Measurements from ENCODE around the gene FAIM2.

Gene FAIM2

DNA sequence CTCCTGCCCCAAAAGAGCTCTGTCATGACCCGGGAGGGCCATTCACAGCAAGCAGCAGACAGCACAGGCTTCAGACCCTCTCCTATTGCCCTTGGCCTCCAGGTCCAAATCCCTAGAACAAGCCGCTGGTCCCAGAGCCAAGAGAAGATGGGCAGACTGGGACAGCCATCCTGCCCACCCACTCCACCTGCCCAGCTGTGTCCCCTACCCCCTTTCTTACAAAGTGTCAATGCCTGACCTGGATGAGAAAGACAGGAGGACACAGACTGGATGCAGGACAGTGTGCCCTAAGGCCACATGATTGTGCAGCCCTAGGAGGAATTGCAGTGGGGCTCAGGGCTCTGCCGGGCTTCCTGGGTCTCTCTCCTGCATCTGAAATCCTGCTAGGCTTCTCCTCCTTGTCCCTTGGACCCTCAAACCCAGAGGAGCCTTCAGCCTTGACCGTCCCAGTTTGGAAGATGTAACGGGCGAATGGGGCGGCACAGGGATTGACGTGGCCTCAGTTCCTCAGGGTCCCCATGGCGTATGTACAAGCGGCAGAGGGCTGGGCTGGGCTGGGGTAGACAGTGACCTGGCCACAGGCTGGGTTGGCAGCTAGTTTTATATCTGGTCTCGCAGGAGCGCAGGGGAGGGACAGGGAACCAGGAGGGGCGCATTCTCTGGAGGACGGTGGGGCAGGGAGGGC lies 33.7 kb downstream of the FAIM2 start:
- no peak for TF ChIP-seq ZFX (IDR thresholded peaks at IDR 0.05; ENCODE audit: borderline replicate concordance)
- TF ChIP-seq, protein P1, sequence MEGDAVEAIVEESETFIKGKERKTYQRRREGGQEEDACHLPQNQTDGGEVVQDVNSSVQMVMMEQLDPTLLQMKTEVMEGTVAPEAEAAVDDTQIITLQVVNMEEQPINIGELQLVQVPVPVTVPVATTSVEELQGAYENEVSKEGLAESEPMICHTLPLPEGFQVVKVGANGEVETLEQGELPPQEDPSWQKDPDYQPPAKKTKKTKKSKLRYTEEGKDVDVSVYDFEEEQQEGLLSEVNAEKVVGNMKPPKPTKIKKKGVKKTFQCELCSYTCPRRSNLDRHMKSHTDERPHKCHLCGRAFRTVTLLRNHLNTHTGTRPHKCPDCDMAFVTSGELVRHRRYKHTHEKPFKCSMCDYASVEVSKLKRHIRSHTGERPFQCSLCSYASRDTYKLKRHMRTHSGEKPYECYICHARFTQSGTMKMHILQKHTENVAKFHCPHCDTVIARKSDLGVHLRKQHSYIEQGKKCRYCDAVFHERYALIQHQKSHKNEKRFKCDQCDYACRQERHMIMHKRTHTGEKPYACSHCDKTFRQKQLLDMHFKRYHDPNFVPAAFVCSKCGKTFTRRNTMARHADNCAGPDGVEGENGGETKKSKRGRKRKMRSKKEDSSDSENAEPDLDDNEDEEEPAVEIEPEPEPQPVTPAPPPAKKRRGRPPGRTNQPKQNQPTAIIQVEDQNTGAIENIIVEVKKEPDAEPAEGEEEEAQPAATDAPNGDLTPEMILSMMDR (IDR thresholded peaks at IDR 0.05): no peak
- no peak overlapping the region for H3K27ac ChIP-seq

DNA sequence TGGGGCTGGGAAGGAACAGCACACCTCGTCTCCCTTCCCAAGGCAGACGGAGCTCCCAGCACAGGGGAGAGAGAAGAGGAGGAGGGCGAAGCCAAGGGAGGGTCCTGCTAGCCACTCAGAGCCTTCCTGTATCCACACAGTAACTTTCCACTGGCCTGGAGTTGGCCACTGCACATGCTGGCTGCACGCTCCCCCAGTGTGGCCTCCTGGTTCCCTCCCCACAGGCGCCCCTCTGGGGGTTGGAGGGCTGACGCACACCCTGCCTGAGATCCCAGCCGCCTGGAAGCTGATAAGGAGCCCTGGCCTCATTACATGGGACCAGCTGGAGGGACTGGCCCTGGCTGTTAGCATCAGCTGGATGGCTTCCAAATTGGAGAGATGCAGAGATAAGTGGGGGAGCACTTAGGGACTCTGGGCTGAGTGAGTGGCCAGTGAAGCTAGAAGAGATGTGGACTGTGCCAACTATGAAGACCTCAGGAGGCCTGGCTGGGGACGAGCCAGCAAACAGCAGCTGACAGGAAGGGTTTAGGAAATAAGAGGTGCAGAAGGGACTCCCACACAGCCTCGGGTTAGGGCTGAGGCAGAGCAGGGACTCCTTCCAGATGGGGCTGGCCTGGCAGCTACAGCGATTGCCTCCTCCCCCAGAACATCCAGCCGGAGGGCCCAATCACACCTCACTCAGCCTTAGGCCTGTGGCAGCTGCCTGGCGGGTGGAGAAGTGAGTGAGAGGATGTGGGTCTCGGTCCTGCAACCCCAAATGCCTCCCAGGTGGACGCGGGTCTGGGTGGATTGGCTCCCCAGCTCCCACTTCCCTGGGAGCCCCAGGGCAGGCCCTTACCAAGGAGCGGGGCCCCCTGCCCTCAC lies 34.5 kb downstream of the FAIM2 start:
- H3K27ac ChIP-seq: no peak overlapping the region

DNA sequence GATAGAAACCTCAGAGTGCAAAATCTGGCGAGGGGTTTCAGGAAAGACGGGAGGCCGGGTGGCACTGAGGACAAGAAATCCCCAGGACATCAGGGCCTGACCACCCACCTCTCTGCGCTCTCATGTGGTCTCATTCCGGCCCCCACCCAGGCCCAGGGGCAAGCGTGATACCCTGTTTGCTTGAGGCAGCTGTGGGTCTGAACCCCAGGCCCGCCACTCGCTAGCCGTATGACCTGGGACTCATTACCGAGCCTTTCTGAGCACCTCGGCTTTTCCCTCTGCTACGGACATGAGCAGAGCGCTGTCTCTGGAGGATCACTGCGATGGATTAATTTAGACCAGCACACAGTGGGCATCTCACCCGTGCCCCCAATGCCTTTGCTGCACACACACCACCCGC lies 35.3 kb downstream of the FAIM2 start:
- TF ChIP-seq, protein P1 (IDR thresholded peaks at IDR 0.05): no peak
- TF ChIP-seq ZFX (IDR thresholded peaks at IDR 0.05; ENCODE audit: borderline replicate concordance): no peak
- no peak overlapping the region for H3K27ac ChIP-seq

More for the DNA sequence above, 34.5 kb downstream of the FAIM2 start:
- TF ChIP-seq, protein P1 (IDR thresholded peaks at IDR 0.05): no peak
- no peak for TF ChIP-seq ZFX (IDR thresholded peaks at IDR 0.05; ENCODE audit: borderline replicate concordance)

DNA sequence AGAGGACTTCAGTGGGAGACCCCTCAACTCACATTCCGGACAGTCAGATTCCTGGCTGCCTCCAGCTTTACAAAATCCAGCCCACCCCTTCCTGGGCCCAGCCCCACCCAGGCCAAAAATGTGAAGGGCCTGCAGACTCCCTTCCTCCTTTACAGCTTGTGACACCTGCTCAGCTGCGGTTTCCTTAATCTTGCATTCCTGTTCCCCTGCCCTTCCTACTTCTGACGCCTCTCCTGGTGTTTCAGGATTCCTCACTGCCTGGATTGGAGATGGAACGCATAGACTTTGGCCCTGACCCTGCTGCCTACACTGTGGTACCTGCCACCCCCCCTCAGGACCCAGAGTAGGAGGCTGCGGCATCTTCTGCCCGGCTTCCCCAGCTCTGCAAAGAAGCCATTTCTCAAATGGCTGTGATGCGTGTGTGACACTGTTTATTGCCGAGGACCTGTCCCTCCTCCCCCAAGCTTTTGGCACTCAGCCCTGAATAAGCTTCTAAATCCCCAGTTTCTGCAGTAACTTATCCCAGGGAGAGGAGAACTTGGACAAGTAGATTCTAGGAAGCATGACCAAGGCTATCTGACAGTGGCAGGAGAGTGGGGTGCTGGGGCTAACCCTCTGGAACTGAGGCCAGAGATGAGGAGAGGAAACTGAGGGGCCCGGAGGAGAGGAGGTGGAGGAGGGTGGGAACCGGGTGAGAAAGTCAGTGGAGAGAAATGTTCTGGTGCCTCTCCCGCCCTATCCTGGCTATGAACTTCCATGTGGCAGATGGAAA lies 35.9 kb downstream of the FAIM2 start:
- no peak for TF ChIP-seq ZFX (IDR thresholded peaks at IDR 0.05; ENCODE audit: borderline replicate concordance)
- TF ChIP-seq, protein P1 (IDR thresholded peaks at IDR 0.05): no peak
- H3K27ac ChIP-seq: no peak overlapping the region

DNA sequence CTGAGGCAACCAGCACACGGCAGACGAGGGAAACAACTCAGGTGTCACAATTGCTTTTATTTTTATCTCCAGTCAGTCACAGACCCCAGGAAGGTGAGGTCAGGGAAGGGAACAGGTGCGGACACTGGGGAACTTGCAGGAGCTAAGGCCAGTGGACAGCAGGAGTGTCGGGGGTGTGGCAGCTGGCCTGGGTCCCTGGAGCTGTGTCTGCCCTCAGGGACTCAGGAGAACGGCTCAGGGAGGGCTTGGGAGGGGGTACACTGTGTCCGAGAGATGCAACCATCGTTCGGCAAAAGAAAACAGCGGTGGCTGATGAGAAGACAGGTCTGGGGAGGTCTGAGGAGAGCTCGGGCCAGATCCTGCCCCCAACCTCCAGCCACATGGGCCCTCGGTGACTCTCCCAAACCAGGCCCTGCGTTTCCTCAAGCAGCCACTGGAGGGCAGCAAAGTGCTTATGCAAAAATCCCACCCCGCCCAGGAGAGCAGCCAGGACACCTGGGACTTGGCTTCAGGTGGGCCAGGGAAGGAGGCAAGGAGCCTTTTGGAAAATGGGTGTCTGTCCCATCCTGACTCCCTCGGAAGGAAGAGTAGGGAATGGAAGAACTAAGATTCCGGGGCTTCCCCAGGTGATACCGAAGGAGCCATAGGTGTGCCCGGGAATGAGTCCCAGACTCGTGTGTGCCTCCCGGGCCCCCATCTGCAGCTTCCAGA lies 36.7 kb downstream of the FAIM2 start:
- no peak overlapping the region for H3K27ac ChIP-seq
- TF ChIP-seq, protein P1 (IDR thresholded peaks at IDR 0.05): peak; percentile 99
- no peak for TF ChIP-seq ZFX (IDR thresholded peaks at IDR 0.05; ENCODE audit: borderline replicate concordance)

DNA sequence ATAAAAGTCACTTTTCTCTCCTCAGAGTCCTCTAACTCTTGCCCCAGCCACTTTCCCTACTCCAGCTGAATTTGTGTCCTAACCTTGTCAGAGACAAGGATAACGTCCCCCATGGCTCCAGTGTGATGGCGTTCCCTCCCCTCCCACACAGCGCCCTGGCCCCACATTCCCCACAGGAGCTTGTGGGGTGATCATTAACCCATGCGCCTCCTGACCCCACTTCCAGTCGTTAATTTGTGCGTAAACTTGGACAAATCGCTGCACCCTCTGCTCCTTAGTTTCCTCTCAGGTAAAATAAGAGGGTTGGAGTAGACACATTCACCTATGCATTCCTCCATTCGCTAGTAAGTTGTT lies 37.9 kb downstream of the FAIM2 start:
- no peak overlapping the region for H3K27ac ChIP-seq
- TF ChIP-seq, protein P1 (IDR thresholded peaks at IDR 0.05): no peak
- no peak for TF ChIP-seq ZFX (IDR thresholded peaks at IDR 0.05; ENCODE audit: borderline replicate concordance)
